ENCODE measurements around the gene SMU1.
"Not testable (repeated sequence)": the region's sequence is repeated elsewhere in the genome, so short reads cannot be mapped to it uniquely, and the experiment has no call there.

The SMU1 gene

GRCh38 chr9:33013962-33014664, 62.4 kb downstream of the SMU1 start:
- DNase-seq (ENCODE audit: low read depth, low spot score) = no peak

GRCh38 chr9:33012328-33013069, 64.0 kb downstream of the SMU1 start:
- DNase-seq (ENCODE audit: low read depth, low spot score) = no peak

- DNase-seq (ENCODE audit: low read depth, low spot score) = no peak
Measured at GRCh38 chr9:33011831-33012230, 64.6 kb downstream of the SMU1 start.

GRCh38 chr9:33007755-33008154, 68.7 kb downstream of the SMU1 start:
- no peak for DNase-seq (ENCODE audit: low read depth, low spot score)

GRCh38 chr9:33005335-33005734, 71.1 kb downstream of the SMU1 start:
- not testable (repeated sequence) for DNase-seq (ENCODE audit: low read depth, low spot score)

GRCh38 chr9:33000682-33001055, 75.8 kb downstream of the SMU1 start:
- not testable (repeated sequence) for DNase-seq (ENCODE audit: low read depth, low spot score)

- DNase-seq (ENCODE audit: low read depth, low spot score) = no peak
Measured at GRCh38 chr9:32992595-32993238, 83.8 kb downstream of the SMU1 start.

GRCh38 chr9:32991897-32992594, 84.4 kb downstream of the SMU1 start:
- DNase-seq (ENCODE audit: low read depth, low spot score) = no peak

Data from iPS DF 19.7 (cell line).